Activated CD8-positive, alpha-beta memory T cell treated with anti-CD3 and anti-CD28 coated beads for 48 hours (primary cell): ENCODE results near the gene RPL10.

Experiments used
- DNase-seq, 3 experiments: peaks; one replicate each; pipeline ENCODE4 v3.0.0-alpha.2; 2020; ENCODE audit warnings: low read depth in 2 of 3, low spot score in 2 of 3

Gene RPL10

DNA sequence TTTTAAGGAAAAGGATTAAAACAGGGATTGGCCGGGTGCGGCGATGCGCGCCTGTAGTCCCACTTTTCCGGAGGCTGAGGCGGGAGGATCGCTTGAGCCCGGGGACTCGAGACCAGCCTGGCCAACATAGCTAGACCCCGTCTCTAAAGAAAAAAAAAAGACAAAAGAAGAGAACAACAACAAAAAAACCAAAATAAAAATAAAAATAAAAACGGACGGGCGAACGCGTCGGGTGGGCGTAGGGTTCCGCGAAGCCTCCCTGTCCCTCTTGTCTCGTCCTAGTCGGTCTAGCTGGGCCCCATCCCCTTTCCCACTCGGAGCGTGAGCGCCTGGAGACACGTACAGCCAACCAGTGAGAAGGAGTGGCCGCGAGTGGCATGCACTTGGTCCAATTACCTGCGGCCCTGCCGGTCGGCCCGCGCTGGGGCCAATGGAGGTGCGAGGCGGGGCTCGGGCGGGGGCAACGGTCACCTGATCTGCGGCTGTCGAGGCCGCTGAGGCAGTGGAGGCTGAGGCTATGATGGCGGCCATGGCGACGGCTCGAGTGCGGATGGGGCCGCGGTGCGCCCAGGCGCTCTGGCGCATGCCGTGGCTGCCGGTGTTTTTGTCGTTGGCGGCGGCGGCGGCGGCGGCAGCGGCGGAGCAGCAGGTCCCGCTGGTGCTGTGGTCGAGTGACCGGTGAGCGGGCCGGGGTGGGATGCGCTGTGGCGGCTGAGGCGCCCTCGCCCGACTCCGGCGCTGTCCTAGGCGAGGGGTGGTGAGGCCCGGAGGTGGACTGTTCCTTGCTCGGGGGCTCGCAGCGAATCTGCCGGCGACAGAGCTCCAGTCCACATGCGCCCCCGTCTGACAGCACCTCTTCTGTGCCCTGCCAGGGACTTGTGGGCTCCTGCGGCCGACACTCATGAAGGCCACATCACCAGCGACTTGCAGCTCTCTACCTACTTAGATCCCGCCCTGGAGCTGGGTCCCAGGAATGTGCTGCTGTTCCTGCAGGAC is 30.3 kb downstream of the RPL10 start, which contains the start of gene ATP6AP1:
Gene ATP6AP1 (plus strand): TSS at position 502 of the 996 bp plus-strand sequence. CDS start 16 bp downstream, at position 518.
- peak in 2 of 3 experiments; percentile 60 to 77 for DNase-seq

DNA sequence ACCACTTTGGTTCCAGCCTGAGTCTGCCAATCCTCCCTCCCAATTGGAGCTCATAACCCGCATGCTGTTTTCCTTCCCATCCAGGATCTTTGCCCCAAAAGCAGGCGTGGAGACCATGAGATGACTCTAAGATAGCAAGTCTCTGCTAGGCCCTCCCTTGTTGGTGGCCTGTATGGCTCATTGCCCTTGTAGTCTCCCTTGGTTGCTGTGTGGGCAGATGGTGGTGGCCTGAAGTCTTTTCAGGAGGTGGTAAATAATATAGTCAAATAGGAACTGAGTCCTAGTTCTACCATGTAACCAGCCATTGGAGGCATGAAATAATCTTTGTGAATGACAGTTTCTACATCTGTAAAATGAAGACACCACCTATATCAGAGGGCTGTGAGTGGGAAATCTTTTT is 31.5 kb downstream of the RPL10 start:
- DNase-seq, result no peak

DNA sequence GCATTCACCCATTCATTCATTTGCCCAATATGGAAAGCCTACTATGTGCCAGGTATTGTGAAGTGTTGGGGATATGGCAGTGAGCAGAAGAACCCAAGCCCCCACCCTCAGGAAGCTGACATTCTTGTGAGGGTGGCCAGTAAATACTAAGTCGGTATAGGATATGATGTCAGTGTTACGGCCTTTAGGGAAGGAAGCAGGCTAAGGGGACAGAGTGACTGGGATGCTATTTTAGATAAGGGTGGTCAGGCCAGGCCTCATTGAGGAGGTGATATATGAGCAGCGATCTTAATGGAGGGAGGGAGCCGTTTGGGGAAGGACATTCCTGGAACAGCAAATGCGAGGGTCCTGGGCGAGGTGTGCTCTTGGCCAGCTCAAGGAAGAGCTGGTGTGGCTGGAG is 32.3 kb downstream of the RPL10 start:
- no peak for DNase-seq

DNA sequence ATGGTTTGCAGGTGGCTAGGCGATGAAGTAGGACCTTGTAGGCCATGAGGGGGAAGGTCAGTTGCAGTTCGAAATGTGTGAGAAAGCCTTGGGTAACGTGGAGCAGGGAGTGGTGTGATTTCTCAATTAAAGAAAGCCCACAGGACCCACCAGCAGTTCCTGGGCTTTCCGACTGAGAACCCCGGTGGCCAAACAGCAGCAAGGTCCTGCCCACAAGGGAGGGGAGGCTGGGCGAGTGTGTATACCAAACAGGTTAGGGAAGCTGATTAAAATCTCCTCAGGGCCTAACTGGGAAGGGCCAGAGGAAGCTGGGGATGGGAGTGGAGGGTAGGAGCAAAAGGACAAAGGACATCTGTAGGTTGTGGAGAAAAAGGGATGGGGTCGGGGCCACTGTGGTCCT is 32.7 kb downstream of the RPL10 start:
- DNase-seq, result no peak

DNA sequence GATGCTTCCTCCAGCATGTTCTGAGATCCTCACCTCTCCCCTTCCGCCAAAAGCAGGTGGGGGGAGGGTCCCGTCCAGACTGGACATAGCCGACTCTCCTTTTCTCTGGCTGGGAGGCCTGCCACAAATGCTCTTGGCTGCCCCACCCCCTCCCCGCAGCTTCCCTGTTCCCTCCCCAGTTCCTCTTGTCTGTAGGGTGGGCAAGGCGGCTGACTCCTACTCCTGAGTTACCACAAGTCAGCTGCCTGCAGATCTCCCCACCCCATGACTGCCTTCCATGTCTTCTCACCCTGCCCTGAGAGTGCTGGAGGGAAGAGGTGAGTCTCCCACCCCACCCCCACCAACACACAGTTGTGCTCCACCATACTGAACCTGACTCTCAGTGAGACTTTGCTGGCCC is 33.2 kb downstream of the RPL10 start:
- DNase-seq, result no peak

DNA sequence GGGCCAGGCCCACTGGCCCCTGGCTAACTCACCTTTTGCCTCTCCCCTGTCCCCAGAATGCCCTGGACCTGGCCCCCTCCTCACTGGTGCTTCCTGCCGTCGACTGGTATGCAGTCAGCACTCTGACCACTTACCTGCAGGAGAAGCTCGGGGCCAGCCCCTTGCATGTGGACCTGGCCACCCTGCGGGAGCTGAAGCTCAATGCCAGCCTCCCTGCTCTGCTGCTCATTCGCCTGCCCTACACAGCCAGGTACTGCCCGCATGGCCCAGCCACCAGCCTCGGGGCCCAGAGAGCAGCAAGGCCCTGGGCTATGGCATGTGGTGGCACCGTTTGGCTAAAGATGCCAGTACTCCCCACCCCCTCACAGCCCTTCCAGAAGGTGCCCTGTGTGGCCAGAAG is 34.0 kb downstream of the RPL10 start:
- DNase-seq, result no peak

DNA sequence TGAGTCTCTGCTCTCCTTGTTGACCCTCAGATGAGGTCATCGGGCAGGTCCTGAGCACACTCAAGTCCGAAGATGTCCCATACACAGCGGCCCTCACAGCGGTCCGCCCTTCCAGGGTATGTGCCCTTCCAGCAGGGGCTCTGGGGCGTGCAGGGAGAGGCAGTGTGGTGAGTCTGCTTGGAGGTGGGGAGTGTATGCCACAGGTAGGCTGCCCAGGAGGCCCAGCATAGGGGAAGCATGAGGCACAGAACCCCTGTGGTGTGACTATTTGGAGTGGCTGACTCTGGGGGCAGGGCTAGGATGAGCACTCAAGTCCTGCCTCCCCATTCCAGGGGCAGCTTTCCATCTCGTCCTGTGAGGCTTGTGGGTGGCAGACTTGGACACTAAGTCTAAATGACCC is 35.4 kb downstream of the RPL10 start:
- no peak for DNase-seq

DNA sequence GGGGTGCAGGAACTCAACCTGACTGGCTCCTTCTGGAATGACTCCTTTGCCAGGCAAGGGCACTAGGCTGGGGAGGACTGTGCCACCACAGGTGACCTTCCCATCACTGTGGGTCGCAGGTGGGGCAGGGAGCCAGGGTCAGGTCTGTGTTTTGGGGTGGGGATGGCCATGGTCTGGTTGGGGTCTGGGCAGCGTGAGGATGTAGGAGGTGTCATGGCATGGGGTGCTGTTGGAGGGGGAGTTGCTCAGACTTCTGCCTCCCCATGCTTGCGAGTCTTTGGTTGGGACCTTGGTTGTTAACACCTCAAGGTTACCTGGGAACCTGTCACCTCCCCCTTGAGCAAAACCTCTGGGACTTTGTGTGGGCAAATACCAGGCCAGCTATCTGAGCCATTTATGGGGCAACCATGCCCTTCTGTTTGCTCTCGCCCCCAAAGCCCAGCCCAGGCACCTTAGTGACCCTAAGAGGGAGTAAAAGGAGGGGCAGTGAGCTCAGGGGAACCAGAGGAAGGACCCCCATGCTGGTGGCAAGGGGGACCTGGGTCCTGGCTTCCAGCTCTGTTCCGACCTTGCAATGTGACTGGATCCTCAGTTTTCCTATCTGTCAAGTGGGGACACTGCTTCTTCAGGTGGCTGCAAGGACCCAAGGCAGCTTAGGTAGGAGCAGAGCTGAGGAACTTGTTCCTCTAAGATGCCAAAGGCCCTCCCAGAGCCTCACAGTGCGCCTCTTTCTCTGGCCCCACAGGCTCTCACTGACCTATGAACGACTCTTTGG is 36.4 kb downstream of the RPL10 start:
- DNase-seq, result no peak

DNA sequence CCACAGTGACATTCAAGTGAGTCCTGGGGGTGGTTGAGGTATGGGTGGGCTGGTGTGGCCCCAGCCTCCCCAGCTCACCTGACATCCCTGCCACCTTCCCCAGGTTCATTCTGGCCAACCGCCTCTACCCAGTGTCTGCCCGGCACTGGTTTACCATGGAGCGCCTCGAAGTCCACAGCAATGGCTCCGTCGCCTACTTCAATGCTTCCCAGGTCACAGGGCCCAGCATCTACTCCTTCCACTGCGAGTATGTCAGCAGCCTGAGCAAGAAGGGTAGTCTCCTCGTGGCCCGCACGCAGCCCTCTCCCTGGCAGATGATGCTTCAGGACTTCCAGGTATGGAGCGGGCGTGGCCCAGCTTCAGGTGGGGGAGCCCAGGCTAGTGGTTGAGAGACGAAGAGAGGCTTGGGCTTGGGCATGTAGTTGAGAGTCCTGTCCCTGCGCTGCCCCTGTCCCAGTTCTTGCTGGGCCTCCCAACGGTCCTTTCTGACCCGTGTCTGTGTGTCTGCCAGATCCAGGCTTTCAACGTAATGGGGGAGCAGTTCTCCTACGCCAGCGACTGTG is 37.1 kb downstream of the RPL10 start:
- DNase-seq, result no peak

DNA sequence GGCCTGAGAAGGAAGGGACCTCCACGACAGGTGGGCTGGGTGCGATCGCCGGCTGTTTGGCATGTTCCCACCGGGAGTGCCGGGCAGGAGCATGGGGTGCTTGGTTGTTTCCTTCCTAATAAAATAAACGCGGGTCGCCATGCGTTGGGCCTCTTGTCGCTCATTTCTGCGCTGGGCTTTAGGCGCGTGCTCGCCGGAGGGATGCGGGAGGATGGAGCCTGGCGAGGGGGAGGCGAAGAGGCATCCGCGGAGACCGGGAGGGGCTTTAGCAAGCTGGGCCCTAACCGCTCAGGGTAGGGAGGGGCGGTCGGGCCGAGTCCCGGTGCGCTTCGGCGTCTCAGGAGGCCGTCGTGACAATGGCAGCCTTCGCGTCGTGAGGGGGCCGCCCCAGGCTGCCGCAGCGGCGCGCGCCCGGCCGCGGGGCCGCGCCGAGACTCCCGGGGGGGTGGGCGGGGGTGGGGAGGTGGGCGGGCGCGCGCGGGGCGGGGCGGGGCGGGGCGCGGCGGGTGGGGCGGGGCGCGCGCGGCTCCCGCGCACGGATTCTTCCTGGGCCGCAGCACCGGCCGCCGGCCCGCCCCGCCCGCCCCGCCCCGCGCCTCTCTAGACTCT is 38.3 kb downstream of the RPL10 start:
- DNase-seq, result no peak

DNA sequence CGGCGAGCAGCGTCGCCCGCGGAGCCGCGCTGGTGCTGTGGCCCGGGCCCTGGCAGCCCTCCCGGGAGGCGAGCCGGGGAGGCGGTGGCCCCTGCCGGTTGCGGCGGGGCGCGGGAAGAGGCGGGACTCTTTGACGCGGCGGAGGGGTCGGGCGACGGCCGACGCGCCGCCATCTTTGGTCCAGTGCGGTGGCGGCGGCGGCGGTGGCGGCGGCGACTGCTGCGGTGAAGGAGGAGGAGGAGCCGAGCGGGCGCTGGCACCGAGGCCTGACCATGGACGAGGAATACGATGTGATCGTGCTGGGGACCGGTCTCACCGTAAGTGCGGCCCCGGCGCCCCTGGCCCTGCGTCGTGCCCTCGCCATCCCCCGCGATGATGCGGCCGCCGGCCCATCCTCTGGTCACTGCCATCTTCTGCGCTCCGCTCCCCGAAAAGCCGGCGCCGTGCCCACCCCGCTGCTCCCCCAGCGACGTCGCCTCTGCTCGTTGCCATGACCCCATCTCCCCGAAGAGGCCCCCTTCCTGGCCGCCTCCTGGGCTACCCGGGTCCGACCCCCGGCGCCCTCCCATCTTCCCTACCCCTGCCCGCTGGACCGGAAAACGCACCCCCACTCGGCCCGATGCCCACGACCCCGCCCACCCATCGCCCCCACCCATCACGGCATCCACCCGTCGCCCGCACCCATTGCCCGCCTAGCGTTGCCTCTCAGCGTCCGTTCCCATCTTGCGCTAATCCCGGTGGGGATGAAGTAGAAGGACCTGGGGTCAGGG is 39.0 kb downstream of the RPL10 start, which contains the start of gene GDI1:
Gene GDI1 (plus strand): TSS at position 172 of the 770 bp plus-strand sequence. CDS start 101 bp downstream, at position 273.
- DNase-seq, result peak in 1 of 3 experiments; percentile 41

DNA sequence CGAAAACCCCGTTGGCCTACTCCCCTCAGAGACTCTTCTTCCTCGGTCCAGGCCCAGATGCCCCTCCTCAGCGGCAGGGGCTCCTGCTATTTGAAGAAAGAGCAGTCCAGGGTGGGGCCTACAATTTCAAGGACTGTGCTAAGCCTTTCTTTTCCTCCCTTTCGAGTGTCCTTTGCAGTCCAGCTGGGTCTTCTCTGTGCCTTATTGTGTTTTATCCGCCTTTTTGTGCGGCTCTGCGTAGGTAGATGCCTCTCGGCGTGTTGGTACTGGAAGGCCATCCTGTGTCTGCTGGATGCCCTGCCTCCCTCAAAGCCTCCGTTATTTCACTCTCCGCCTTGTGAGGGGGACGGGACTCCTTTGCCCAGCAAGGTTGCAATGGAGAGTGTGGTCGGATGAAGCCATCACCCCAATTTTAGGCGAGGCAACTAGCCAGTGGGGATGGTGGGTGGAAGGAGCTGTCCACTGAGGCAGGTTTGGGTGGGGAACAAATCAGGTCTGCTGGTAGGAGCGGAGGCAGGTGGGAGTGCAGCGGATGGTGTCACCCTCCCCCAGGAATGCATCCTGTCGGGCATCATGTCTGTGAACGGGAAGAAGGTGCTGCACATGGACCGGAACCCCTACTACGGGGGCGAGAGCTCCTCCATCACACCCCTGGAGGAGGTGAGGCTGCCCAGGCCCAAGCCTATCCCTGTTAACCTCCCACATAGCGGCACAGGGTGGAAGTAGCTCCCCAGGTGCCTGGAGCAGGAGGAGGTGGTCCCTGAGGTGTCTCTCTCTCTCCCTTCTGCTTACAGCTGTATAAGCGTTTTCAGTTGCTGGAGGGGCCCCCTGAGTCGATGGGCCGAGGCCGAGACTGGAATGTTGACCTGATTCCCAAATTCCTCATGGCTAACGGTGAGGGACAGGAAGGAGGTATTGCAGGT is 40.1 kb downstream of the RPL10 start:
- no peak for DNase-seq

DNA sequence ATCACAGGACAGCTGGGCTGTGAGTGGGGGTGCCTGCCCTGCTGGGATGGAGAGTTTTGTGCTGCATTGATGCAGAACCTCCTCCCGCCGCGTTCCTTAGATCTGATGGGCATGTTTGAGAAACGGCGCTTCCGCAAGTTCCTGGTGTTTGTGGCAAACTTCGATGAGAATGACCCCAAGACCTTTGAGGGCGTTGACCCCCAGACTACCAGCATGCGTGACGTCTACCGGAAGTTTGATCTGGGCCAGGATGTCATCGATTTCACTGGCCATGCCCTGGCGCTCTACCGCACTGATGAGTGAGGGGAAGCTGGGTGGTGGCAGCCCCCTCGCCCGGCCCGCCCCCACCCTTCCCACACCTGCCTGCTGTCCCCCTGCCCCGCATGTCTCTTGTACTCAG is 41.7 kb downstream of the RPL10 start:
- DNase-seq, result no peak

DNA sequence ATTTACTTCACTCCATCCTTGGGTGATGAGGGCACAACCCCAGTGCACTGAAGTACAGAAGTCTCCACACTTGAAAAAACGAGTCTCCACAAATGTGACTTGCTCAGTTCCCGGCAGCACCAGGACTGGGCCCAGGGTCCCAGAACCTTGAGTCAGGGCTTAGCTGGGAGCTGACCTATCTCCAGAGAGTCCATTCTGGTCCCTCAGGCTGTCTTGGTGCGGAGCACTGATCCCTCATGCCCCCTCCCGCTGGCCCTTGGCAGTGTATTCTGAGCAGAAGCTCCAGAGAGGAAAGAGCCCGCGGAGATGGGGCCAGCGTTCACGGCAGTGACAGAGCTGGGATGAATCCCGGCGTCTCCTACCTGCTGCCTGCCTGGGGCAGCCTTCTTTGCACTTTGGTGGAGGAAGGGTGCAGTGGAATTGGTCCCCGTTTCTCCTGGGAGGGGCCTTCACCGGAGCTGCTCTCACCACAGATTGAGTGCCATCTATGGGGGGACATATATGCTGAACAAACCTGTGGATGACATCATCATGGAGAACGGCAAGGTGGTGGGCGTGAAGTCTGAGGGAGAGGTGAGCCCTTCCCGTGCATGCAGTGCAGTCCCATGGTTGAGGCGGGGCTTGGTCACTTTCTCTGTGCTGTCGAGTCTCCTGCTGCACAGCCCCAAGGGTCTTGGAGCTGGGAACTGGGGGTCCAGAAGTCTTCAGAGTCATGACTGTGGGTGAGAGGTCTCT is 42.6 kb downstream of the RPL10 start:
- no peak for DNase-seq

DNA sequence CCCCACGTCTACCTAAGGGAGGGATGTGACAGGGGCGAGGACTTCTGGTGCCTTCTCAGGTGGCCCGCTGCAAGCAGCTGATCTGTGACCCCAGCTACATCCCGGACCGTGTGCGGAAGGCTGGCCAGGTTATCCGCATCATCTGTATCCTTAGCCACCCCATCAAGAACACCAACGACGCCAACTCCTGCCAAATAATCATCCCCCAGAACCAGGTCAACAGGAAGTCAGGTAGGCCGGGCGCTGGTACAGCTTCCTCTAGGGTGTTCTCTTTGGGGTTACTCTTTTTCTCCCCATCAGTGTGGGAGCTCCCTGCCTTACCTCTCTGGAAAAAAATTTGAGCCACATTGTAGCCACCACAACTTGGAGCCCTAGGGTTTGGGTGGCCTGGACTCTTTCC is 43.4 kb downstream of the RPL10 start:
- DNase-seq, result no peak

DNA sequence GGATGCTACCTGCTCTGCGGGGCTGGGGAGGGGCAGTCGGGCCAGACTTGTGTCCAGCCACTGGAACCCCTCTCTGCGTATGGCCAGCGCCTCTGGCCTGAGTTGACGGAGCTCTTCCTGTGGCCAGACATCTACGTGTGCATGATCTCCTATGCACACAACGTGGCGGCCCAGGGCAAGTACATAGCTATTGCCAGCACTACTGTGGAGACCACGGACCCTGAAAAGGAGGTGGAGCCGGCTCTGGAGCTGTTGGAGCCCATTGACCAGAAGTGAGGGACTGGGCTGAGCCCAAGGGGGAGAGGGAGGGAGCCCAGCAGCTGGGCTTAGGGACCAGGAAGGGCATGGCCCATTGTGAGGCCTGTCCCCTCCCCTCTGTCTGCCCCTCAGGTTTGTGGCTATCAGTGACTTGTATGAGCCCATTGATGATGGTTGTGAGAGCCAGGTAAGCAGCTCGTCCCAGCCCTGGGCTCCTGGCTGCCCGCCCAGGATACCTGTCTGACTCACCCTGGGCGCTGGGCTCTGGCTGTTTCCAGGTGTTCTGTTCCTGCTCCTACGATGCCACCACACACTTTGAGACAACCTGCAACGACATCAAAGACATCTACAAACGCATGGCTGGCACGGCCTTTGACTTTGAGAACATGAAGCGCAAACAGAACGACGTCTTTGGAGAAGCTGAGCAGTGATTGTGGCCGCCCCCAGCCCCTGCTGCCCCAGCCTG is 44.0 kb downstream of the RPL10 start:
- no peak for DNase-seq

DNA sequence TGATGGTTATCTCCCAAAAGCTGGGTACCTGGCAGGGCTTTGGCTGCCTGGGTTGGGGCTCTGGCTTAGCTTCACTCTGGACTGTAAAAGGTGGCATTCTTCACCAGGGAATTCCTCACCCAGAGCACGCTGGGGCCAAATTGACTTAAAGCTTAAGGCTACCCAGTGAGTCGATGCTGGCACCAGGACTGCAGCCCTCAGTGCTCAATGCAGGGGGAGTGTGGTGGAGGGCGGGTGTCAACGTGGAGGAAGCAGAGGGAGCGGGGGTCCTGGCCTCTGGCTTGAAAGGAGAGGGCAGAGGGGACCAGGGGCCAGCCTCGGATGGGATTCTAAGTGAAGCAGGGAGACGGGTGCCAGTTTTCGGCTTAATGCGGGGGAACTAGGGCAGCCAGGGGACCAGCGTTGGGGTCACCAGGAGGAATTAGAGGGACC is 45.3 kb downstream of the RPL10 start:
- no peak for DNase-seq
